ENCODE data around the gene DENND2A.

DNA sequence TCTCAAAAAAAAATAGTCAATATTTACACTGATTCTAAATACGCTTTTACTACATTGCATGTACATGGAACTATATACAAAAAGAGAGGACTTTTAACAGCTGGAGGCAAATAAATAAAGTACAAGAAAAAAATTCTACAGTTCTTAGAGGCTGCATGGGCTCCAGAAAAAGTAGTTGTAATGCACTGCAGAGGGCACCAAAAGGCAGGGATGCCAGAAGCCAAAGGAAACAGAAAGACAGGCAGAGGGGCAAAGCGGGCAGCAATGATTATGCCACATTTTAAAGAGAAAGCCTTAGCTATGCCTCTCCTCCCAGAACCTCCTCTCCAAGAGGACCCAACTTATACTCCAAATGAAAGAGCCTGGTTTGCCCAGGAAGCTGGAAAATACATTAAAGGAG lies 20.5 kb upstream of the DENND2A start:
- TF ChIP-seq, protein P1, sequence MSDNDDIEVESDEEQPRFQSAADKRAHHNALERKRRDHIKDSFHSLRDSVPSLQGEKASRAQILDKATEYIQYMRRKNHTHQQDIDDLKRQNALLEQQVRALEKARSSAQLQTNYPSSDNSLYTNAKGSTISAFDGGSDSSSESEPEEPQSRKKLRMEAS (IDR thresholded peaks at IDR 0.05; ENCODE audit: low read depth, low read length) = no peak
- TF ChIP-seq, protein P2, sequence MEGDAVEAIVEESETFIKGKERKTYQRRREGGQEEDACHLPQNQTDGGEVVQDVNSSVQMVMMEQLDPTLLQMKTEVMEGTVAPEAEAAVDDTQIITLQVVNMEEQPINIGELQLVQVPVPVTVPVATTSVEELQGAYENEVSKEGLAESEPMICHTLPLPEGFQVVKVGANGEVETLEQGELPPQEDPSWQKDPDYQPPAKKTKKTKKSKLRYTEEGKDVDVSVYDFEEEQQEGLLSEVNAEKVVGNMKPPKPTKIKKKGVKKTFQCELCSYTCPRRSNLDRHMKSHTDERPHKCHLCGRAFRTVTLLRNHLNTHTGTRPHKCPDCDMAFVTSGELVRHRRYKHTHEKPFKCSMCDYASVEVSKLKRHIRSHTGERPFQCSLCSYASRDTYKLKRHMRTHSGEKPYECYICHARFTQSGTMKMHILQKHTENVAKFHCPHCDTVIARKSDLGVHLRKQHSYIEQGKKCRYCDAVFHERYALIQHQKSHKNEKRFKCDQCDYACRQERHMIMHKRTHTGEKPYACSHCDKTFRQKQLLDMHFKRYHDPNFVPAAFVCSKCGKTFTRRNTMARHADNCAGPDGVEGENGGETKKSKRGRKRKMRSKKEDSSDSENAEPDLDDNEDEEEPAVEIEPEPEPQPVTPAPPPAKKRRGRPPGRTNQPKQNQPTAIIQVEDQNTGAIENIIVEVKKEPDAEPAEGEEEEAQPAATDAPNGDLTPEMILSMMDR (IDR thresholded peaks at IDR 0.05; ENCODE audit: low read depth, low read length) = no peak
- TF ChIP-seq POLR2A (IDR thresholded peaks at IDR 0.05; ENCODE audit: extremely low read depth, insufficient read length) (no peak), MYC (IDR thresholded peaks at IDR 0.05; ENCODE audit: low read depth, low read length) (no peak)

Measured in NB4 (cell line).